UCSD-AML1 (cell line): ENCODE data around the gene PRPF39.
"Not testable (repeated sequence)": the region's sequence is repeated elsewhere in the genome, so short reads cannot be mapped to it uniquely, and the experiment has no call there.

Experiments used
- DNase-seq: peaks from one replicate; lab custom pipeline; 2025; ENCODE audit not compliant: unreplicated experiment; lab: John Stamatoyannopoulos, UW

PRPF39 gene

DNA sequence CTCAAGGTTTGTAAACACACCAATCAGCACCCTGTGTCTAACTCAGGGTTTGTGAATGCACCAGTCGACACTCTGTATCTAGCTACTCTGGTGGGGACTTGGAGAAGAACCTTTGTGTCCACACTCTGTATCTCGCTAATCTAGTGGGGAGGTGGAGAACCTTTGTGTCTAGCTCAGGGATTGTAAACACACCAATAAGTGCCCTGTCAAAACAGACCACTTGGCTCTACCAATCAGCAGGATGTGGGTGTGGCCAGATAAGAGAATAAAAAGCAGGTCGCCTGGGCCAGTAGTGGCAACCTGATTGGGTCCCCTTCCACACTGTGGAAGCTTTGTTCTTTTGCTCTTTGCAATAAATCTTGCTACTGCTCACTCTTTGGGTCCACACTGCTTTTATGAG is 2.8 kb upstream of the PRPF39 start:
- not testable (repeated sequence) for DNase-seq

DNA sequence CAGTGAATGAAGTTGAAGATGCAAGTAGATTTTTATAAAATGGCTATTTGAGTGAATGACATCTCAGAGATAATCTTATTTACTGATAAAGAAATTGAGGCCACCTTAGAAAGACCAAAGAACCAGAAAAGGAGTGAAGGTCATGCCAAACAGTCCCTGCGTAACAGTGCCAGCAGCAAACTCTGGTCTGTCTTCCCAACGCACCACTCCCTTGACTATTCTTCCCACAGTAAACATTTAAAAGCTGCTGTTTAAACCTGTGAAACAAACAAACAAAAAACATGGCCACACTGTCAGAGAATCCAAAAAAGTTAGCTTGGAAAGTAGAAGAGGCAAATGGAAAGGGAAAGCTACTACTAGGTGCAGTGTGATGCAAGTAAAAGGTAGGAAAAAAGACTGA is 1.5 kb upstream of the PRPF39 start:
- DNase-seq, result no peak

DNA sequence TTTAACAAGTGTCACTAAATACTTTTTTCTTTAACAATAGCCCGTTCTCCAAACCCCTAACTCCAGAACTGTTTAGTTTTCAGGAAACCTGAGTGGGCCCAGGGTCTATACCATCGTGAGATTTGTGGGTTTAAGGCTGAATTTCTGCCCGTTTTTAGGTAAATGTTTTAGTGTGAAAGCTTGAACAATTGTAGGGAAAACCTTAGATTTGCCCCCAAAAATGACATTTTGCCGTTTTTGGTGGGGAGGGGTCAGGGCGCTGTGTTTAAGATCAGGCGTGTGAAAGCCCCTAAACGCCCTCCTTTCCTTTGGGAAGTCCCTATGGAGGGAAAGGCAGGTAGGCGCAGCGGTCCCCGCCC is 320 bp upstream of the PRPF39 start:
- no peak for DNase-seq

DNA sequence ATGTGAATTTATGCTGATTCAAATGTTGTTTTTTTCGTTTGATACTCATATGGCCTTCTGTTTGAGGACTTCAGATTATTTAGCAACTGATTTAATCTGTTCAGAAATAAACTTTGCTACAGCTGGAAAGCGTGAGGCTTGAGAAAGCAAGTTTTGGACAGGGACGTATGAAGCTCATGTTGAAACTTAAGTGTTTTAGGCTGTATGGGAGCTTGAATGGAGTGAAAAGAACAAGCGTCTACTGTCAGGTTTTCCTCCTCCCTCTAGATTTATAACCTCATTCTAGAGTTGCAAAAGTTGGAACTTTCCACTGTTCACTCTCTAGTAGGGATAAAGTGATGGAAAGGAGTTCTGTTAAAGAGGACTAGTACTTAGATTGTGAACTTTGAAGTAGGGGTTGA is 1.0 kb downstream of the PRPF39 start:
- no peak for DNase-seq

DNA sequence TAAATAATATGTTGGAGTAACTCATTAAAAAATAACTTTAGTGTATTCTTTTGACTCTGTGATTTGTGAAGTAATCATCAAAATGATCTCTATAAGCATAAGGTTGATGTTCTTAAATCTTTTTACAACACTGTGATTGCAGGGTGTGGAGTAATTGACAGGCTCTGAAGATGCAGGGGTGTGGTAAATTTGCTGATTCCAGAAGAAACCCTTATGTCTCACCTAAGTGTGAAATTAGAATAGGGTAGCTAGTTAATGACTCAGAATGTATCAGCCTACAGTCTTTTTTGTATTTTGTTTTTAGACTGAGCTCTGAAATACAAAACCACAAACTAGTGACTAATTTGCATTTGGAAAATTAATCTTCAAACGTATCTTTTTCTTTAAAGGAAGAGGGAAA is 5.9 kb downstream of the PRPF39 start:
- no peak for DNase-seq

- no peak for DNase-seq
Measured at GRCh38 chr14:45091710-45092109, 7.8 kb downstream of the PRPF39 start.

DNA sequence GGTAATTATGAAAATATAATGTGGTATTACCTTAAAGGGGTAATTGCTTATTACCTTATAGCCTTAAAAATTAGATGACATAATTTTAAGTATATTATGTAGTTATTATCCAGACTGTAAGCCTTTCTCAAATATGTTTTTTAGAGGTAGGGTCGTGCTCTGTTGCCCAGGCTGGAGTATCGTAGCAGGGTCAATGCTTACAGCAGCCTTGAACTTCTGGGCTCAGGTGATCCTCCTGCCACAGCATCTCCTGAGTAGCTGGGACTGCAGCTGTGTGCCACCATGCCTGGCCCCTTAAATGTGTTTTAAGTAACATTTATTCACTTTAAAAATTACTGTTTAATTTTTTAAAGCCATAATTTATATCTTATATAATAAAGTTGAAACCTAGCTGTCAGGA is 10.4 kb downstream of the PRPF39 start:
- DNase-seq, result no peak

DNA sequence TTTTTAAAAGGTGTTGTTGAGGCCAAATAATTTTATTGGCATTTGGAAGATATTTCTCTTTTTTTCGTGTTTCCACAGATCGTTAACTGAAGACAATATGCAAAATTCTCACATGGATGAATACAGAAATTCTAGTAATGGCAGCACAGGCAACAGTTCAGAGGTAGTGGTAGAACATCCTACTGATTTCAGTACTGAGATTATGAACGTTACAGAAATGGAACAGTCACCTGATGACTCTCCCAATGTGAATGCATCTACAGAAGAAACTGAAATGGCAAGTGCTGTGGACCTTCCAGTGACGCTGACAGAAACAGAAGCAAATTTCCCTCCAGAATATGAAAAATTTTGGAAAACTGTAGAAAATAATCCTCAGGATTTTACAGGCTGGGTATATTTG is 11.2 kb downstream of the PRPF39 start:
- DNase-seq, result no peak

DNA sequence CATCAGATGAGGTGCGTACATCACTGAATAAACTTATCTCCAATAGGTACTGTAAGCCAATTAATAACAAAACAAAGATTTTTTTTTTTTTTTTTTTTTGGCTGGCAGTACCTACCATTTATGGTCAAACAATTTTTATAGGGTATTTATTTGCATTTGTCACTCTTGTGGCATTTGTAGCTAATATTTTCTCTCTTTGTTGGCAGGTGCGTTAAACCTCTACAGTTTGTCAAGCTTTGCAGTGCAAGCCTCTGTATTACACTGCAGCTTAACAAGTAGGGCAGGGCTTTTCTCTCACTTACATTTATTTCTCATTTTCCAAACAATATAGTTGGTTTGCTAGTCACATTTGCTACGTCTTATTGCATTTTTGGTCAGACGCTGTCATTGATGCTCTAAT is 12.3 kb downstream of the PRPF39 start:
- no peak for DNase-seq

- DNase-seq, result no peak
Measured at GRCh38 chr14:45103806-45104205, 19.9 kb downstream of the PRPF39 start.

DNA sequence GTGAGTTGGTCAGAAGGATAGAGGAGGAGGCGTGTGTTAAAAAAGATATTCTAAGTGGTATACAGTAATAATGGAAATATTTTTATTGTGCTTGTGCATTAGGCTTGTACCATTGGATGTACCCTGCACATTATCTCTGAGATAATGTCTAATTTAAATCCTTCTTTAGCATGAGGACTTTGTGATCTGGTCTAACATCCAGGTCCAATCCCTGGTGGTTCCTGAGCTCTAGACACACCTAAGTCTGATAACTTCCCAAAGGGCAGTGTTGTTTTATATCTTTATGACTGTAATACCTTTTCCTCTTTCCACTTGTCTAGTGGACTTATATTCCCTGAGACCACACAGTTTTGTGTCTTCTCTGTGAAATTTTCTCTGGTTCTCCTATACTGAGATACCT is 20.6 kb downstream of the PRPF39 start:
- DNase-seq, result no peak

DNA sequence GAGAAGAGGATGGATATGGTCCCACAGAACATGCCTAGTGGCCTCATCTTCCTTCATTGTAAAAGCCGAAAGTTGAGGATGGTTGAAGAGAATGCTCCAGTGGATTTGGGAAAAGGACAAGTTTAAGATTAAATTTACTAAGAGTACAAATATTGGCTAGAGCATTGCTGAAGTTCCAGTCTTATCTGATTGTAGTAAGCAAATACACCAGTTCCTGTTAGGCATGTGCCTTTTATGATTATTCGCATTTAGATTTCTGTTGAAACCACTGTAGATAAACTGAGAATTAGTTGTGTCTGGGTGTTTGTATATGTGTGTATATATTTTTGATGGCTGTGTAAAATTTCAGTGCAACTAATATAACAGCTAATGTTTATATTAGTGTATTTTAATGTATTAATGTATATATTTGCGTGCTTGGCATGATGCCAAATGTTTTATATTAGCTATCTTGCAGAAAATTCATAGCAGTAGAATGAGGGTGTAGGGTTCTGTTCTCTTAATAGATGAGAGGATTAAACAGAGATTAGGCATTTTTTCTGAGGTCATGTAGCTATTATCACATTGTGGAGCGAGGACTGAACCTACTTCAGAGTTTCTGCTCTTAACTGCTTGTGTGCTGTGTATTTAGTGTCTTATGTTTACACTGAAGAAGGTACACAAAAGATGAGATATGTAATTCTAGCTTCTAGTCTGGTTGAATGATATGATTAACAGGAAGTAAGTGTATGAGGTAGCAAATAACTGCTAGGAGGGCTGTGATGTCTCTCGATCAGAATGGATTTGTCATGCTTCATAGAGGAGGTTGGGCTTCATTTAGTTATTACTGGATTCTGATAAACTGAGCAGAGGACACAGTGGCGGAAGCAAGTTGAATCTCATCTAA is 29.2 kb downstream of the PRPF39 start:
- DNase-seq, result no peak

- DNase-seq, result no peak
Measured at GRCh38 chr14:45114327-45114726, 30.4 kb downstream of the PRPF39 start.

DNA sequence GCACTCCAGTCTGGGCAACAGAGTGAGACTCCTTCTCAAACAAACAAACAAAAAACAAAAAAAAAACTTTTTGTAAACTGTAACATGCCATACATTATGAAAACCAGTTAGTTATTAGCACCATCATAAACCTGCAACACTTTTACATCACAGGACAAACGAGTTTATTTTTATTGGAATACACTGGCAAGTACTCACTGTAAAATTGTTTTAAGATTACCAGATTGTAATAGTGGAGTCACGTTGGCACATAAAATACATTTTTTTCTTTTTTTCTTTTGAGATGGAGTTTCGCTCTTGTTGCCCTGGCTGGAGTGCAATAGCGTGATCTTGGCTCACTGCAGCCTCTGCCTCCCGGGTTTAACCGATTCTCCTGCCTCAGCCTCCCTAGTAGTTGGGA is 34.7 kb downstream of the PRPF39 start:
- no peak for DNase-seq

GRCh38 chr14:45120096-45120495 is 36.2 kb downstream of the PRPF39 start:
- no peak for DNase-seq

- DNase-seq, result no peak
Measured at GRCh38 chr14:45123271-45123670, 39.4 kb downstream of the PRPF39 start.

GRCh38 chr14:45125754-45126153 is 41.8 kb downstream of the PRPF39 start:
- DNase-seq, result peak; percentile 2

DNA sequence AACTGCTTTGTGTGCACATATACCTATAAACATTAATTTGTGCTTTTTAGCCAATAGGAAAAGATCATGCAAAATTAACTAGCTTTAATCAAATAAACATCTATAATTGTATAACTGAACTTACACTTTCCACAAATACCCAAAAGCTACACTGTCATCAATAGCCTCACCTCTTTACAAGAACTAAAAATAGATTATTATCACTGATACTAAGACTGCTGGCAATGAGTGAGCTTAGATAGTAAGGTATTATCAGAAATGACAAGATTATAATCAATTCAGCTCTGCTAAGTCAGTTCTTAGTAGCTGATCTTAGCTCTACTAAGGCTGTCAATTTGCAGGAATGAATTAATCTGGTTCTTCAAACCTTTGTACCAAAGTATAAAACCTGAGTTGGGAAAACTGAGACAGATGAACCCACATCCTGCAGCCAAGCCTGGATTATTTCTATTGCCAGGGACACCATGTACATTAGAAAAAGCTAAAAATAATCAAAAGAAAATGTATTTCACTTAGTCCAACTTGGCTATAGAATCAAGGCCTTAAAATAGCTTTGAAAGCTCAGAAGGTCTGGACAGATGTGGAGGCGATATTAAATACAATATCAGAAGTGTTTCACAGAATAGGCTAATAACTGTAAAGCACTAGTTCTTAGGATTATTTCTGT is 45.2 kb downstream of the PRPF39 start:
- no peak for DNase-seq

DNA sequence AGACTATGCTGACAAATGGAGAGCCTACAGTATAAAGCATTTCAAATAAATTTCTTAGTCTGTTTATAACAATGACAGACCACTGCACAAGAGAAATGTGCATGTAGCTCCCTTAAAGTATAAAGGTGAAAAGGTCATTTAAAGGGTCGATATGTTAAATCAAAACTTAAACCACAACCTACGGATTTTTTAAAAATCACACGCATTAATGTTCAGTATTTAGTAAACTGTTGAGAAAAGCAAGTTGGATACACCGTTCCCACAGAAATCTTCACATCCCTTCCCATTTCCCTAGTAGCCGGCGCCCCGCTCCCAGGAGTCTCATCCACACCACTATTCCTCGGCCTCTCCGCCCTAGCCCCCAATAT is 49.8 kb downstream of the PRPF39 start:
- DNase-seq, result no peak

DNA sequence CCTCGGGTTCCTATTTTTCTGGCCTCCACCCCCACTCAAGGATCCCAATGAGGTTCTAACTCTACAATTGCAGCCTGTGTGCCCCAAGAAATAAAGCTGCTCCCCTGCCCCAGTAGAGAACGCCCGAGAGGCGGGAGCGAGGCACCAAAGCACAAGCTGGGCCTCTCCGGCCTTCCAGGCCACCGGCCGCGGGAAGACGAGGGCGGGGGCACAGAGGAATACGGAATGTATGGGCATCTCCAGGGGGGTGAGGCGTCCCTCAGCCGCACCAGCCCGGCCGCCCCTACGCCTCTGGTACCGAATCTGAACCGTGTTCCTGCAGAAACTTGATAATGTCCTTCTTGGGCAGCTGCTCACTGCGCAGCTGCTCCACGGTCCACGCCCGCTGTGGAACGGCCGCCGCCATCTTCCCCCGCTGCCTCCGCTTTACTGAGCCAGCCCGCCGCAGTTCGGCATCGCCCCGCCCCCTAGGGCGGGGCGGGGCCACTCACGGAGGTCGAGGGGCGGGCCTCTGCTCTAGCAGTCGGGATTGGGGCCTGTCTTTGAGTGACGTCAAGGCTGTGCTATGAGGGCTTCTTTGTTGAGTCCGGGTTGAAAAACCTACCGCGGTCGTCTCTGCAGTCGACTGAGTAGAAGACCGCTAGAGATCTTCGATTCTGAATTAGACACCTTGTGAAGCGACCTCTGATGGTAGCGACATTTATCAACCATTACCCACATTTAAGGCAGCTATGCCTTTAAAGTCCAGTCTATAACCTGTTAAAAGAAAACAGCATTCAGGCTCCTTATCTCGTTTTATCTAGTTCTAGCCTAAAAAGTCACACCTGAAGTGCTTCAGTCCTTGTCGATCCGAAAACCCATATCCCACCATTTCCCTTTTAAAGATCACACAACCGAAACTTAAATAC is 50.4 kb downstream of the PRPF39 start, which contains the start of gene FKBP3:
TSS of gene FKBP3 (minus strand) at position 431 of the 908 bp plus-strand sequence. CDS start at position 406, 25 bp downstream.
- DNase-seq, result peak; percentile 96

- DNase-seq, result no peak
Measured at GRCh38 chr14:45135156-45135555, 51.2 kb downstream of the PRPF39 start.
